ENCODE data around the gene L1CAM. TPM values are rescaled to one million over a fixed set of nuclear protein-coding genes. Genes with fewer than 3 reads are reported as not detected.

L1CAM gene
- total RNA-seq, 1 donor from 2014 or later = 2.4 TPM

DNA sequence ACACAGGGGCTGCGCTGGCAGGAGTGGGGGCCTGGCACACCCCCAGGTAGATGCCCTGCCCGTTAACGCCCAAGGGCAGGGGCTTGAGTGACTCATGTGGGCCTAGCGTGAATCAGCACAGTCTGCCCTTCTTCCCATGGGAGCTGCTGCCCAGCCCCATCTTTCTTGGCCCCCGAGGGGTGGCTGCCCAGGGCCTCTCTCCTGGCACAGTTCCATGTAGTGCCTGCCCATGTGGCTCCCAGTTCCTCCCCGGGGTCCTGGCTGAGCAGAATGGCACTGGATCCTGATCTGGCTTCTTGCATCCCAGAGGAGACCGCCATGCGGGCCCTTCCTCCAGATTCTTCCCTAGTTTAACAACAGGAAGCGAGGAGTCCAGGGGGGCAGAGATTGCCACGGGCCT is 16.4 kb upstream of the L1CAM start:
- no peak for DNase-seq

DNA sequence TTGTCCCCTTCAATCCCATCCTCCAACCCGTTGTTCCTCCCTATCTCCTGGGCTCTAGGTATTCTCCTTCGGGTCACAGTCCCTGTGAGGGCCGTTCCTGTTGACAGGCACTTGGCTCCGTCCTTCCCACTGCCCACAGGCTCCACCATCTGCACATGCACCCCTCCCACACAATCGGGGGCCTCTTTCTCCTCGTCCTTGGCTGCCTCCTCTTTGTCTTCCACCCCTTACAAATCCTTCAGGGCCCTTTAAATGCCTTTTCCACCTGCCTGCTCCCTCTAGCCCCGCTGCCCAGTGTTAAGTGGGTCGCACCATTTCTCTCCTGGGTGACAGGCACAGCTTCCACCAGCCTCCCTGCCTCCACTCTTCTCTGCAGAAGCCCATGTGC is 15.8 kb upstream of the L1CAM start:
- DNase-seq = no peak

DNA sequence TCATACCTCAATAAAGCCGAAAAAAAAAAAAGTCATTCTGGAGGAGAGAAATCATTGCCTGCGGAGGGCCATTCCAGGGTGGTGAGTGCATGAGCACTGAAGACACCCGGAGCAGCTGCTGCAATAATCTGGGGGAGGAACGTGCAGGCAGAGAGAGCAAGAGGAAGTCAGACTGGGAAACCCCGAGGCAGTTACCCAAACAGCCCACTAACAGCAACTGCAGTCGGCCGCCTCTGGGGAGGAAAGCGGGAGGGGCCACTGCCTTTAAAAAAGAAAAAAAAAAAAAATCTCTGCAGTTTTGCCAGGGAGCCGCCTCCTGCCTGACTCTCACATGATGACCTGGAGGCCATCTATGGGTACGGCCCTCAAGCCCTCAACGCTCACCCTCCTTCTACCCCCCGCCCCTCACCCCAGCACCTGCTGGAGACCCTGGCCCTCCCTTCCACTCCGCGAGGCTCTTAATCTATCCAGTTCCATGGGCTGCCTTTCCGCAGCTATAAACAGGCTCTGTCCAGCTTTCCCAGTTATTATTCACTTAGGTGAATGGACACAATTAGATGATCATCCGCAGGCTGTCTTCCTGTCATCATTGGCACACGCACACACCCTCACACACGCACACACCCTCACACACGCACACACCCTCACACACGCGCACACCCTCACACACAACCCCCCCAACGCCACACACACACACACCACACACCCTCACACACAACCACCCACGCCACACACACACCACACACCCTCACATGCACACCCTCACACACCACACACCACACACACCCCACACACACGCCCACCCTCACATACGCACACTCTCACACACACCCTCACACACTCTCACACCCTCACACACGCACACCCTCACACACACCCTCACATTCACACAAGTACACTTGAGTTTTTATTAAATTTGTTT is 15.1 kb upstream of the L1CAM start:
- peak; percentile 25 for DNase-seq

DNA sequence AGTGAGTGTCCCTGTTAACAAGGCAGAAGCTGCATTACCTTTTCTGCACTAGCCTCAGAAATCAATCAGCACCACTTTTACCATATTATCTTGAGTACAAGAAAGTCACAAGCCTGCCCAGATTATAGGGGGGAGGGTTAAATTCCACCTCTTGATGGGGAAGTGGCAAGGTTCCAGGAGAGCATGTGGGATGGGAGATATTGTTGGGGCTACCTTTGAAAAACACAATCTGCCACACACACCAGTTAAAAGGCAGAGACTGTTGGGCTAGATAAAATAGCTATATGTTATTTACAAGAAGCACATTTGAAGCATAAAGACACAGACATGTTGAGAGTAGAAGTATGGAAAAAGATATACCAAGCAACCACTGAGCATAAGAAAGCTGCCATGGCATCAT is 11.9 kb upstream of the L1CAM start:
- DNase-seq = no peak

DNA sequence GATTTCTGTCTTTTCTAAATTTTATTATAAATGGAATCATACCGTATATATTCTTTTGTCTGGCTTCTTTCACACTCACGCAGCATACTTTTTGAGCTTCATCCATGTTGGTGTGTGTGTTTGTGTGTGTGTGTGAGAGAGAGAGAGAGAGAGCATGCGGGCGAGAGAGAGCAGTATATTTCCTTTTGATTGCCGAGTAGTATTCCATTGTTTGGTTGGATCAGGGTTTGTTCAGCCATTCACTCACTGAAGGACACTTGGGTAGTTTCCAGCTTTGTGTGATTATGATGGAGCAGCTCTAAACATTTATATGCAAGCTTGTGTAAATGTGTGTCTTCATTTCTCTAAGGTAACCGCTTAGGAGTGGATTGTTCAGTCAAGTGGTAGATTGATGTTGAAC is 3.1 kb upstream of the L1CAM start:
- DNase-seq = no peak

DNA sequence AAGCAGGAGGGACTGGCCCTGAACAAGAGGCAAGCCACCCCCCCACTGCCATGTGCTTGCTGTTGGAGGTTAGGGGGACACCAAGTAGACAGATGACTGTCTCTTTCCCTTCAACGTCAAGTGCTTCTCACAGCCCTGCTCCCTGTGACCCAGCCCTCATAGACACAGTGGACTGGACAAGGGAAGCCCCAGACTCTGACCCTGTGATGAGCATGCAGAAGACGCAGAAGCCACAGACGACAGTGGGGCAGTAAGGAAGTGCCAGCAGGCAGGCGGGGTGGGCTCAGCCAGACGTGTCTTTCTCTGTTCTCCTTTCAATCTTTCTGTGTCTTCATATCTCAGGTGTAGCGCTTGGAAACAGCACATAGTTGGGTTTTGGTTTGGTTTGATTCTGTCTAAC is 2.4 kb upstream of the L1CAM start:
- DNase-seq = no peak

DNA sequence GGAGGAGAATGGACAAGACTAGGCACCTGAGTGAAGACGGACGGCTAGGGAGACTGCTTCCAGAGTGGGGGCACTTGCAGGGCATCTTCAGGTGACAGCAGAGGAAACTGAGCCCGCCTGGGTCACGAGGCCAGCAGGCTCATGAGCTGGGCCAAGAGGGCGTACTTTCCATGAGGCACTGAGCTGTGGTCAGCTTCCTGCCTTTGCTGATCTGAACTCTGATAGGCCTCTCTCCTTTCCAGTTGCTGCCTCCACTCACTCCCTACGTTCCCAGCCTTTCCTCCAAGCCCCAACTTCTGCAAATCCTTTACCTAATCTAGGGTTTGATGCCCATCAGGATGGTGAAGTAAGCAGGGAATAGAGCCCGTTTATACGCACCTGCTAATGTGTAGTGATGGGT is 1.4 kb upstream of the L1CAM start:
- DNase-seq = no peak

DNA sequence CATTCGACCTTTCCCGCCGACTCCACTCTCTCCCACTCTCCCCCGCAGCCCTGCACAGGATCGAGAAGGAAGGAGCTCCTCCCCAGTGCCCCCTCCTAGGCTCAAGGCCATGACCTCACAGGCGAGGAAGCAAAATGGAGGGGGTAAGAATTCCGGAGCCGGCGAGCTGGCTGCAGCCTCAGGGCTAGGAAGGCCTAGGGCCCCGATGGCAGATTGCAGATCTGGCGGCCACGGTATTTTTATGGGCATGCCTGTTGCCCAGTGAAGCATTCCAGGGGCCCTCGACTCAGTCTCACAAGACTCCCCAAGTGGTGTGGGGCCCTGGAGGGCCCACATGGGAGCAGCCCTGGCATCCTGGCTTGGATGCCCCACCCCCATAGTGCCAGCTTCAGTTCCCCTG is 942 bp upstream of the L1CAM start:
- no peak for DNase-seq

DNA sequence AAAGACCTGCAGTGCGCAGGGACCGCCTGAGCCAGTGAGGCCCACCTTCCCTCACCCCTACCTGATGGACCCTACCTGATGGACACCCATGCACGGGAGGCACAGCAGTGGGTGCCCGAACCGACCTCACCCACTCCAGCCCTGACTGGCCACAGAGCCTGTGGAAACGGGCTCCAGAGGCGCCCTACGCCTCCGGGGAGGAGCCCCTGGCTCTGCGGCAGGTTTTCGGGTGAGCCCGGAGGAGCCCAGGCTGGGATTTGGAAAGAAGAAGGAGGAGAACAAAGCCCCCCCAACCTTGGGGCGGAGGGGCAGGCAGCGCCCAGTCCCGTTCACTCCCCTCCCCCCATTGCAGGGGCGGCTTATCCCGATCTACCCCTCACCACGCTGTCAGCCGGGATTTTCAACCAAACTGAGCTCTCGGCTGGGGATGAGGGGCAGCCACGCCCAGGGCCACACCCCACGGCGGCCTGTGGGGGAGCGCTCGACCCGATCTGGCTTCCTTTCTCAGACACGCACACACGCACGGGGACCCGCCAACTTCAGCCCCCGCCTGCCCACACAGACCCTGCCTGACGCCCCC is 675 bp downstream of the L1CAM start:
- no peak for DNase-seq

DNA sequence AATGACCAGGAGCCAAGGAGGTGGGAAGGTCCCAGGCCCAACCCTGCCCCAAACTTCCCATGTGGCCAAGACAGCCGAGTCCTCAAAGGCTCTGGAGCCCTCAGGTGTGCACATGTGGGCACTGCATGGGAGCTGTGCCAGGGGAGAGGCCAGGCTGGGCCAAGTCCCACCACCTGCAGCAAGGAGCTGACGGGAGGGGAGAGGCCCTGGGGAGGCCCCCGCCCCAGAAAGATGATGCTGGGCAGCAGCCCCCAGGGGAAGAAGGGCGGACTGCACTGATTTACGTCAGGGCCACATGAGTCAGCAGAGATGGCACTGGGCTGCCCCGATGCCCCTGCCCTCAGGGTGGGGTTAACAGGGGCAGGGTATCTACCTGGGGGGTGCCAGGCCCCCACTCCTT is 1.4 kb downstream of the L1CAM start:
- DNase-seq = no peak

DNA sequence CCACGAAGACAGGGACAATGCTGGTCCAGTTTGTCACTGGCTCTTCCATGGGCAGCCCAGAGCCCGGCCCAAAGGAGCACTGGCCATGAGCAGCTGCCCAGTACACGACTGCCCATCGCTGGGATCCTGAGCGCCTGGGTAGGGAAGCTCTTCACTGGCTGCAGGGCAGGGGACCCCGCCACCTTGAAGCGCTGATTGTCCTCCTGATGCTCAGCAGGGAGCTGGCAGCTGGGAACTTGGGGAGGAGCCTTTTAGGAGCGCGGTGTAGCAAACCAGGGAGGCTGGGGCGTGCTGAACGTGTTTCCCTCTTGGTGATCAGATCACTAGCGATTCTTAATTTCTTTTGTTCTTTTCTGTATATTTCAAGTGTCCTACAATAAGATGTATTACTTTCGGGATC is 1.8 kb downstream of the L1CAM start:
- DNase-seq = no peak

DNA sequence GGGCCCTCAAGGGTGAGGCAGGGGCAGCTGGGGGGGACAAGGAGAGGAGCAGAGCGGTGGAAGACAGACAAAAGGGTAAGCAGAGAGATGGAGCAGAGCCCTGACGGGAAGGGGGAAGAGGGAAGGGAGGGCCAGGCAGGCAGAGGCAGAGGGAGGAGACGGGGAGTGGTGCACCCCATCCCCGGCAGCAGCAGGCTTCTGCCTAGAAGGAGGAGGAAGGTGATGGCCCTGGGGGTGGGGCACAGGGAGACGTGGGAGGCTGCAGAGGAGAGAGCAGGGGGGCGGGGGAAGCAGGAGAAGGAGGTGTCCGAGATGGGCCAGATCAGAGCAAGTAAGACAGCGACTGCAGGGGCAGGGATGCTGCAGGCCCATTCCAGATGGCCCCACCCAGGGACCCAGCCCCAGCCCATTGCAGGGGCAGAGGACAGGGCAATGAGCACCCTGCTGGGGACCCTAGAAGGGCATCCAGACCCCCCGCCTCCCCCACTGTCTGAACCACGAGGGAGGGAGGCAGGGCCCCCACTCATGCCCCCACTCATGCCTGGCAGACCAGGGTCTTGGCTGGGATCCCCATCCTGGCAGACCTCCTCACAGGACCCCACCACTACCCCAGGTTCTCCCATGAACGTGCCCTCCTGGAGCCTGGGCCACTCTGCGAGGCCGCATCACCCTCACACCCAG is 2.7 kb downstream of the L1CAM start:
- DNase-seq = no peak

DNA sequence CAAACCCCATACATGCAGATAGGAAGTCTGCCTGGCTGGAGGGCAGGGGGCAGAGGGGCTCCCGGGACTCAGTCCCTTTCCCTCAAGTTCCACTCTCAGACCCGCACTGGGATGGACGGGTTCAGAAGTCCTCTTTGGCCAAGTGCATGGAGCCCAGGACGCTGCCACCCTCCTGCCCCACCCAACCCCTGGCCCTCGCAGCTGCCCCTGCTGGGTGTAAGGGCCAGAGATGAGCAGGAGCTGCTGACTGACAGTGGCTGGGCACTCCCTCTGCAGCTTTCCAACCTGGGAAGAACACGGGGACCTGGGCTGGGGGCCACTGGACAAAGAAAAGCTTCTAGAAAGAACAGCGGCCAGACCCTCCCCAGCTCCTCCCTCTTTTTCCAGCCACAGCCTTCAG is 3.4 kb downstream of the L1CAM start:
- DNase-seq = no peak

DNA sequence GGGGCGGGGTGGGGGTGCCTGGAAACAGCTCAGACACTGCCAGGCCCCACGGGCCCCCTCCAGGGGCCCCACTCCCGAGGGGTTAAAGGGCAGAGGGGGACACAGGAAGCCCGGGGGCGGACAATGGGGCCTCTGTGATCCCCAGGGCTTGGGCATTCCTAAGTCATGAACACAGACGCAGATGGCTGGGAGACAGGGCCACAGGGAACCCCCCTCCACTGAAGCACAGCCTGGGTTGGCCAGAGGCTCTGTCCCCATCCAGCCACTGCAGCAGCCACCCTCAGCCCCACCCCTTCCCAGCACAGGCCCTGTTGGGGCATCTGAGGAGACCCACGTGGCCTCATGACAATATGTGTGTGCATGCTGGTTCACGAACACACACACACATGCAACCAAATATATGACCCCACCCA is 3.9 kb downstream of the L1CAM start:
- no peak for DNase-seq

DNA sequence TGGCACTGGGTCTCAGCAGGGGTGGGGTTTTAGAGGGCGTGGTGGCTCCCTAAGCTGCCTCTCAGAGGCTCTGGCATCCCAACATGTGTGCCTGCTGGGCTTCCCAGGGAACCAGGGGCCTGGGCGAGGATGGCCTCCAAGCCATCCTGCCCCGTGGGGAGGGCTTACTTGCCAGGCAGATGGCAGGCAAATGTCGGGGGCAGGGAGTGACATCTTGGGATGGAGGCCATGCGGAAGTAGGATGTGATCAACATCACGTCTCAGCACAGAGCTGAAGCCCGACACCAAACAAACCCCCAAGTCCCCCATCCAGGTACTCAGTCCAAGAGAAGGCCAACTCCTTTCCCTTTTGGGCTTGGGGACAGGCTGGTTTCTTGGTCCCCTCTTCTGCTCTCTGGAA is 4.7 kb downstream of the L1CAM start:
- DNase-seq = no peak

DNA sequence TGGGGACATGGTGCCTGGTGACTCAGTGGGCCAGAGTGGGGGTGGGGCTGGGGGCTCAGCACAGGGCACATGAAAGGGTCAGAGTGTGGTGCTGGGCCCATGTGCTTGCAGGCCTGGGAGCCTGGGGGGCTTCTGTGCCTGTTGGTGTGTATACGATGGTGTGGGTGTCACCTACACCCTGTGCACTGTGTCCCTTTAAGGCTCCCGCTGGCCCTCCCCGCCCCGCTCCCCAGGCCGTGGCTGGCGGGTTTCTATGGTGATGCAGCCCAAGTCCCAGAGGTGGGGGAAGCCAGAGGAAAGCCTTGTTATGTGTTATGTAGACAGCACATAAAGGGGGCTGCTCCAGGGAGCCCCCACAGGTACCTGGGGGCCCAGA is 5.5 kb downstream of the L1CAM start:
- DNase-seq = no peak

DNA sequence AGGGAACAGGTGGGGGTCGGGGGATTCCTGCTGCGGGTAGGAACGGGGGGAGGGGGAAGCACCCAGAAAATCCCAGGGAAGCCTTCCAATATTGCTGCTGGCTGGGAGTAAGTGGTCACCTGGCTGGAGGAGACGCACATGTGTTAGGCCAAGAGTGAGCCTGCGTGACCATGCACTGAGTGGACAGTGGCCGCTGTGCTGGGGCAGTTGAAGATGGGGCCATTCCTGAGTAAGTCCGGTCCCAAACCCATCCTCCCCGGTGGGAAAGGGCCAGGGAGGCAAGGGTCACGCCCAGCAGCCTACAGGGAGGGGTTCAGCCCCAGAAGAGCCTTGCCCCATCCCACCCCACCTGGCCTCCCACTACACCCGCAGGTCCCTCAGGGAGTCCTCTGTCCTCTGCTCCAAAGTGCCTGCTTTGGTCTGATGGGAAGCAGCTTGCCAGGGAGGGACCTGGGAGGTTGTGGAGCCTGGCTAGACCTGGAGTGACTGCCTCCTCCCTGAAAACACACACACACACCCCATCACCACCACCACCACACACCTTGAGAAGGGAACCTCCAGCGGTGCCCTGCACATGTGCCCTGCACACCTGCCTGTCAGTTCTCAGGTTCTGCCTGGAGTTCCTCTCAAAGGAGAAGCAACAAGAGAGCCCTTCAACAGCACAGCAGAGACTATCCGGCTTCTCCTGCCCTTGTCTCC is 6.1 kb downstream of the L1CAM start:
- no peak for DNase-seq

DNA sequence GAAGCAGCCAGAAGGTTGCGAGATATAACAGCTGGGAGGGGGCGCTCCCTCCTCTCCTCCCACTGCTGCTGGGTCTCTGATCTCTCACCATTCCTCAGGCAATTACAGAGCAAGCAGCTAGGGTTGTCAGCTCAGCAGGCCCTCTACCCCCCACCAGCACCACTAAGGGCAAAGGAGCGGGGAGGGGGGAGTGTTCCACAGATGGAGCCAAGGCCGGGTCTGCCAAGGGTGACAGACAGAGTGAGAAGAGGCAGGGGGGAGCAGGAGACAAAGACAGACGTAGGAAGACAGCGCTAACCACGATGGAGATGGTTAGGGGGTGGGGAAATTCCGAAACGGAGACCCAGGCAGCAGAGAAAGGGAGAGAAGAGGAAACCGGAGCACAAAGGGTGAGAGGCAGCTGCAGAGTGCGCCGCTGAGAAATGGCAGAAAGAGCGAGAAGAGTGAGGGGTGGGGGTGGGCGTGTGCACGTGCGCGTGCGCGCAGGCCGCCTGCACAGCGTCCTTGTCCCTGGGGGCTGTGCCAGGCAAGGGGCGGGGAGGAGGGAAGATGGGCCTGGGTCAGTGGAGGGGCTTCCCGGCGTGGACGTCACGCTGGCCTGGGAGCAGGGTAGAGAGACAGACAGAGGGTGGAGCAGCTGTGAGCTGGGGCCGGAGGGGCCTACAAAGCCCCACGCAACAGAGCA is 6.9 kb downstream of the L1CAM start:
- DNase-seq = no peak

DNA sequence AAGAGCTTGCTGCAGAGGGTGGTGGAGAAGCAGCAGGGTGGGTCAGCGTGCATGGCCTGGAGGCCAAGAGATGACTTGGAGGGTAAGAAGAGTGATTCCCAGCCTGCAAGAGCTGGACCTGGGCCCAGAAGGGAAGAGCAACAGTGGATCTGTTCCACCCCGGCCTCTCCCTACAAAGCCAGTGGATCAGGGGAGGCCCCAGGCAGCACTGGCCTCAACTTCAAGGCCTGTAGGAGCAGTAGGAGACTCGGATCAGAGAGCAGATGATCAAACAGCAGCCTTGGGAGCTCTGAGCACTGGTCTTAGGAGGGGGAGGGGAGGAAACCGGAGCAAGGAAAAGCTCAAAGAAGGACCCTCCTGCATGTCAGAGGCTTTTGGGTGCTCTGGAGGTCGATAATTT is 7.6 kb downstream of the L1CAM start:
- no peak for DNase-seq

DNA sequence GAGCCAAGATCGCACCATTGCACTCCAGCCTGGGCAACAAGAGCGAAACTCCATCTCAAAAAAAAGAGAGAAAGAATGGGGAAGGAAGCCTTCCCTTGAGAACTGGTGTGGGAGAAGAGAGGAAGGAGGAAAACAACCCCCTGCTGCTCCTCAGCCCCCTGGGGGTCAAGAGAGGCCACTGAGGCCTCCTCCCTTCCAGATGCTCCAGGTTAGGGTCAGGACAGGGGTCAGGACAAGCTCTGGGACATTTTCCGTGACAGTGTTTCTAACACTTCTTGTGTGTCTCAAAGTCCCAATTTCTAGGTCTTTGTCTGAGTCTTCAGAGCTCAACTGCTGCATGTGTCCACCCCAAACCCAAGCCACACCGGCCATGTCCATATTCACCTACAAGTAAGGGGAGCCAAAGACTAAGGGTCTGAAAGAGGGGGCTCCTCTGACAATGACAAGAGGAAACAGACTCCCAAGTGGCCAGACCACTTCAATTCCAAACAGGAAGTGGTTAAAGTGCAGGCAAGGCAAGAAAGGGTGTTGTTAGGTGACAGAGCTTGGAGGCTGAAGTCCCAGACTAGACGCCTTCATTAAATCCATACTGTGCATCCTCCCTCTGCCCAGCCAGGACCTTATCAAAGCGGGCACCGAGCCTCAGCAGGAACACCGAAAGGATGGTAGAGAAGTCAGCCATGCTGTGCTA is 8.3 kb downstream of the L1CAM start:
- DNase-seq = no peak

DNA sequence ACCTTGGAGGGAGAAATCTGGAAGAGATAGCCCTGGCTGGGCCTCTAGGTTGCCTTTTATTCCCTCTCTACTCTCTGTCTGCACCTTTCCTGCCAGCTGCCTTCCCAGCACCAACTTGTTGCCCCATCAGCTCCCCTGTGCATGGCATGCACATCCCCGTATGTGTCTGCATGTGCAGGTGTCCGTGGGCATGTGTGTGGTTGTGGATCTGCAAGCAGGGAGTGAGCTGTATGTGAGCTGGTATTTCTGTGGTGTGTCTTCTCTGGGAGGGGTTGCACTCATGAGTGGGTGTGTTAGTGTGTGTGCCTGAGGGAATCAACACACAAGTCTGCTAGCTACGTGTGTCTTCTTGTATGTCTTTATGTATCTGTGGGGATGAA is 9.9 kb downstream of the L1CAM start:
- no peak for DNase-seq
